ENCODE results near the gene CEP290.
A peak's percentile ranks its signal among the peaks of the same experiment; 100 is the strongest.

The CEP290 gene

DNA sequence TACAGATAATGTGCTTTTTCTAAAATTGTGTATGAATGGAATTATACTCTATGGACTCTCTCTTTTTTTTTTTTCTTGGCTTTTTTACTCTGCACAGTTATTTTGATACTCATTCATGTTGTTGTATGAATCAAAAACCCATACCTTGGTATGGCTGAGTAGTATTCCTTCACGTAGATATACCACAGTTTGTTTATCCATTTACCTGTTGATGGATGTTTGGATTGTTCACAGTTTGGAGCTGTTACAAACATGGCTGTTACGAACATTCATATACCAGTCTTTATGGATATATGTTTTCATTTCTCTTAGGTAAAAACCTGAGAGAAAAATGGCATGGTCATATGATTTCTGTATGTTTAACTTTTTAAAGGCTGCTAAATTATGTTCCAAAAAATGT, 43.4 kb upstream of the CEP290 start:
- Histone ChIP-seq H3K4me3 (ENCODE audit: low read depth, low read length) (no peak overlapping the region), H3K4me1 (ENCODE audit: control insufficient read depth, insufficient read depth, low read length) (no peaks in the 10 kb centered on the region), H3K36me3 (ENCODE audit: control insufficient read depth in 2 of 2, insufficient read depth in 1 of 2, low read length in 2 of 2) (peaks cover 0 to 15% of the 10 kb centered on the region in 2 experiments; a peak in 2 of 3 replicates), H3K27ac (ENCODE audit: extremely low read depth, low read depth, low read length) (no peak overlapping the region), H3K9me3 (ENCODE audit: control insufficient read depth, insufficient read depth, low read depth, low read length) (no peaks in the 10 kb centered on the region)
- ChIA-PET POLR2A (no interaction called here), CTCF (interaction anchor here (0.6 kb wide), 1 partner anchor 772 kb away, joined by 3 read pairs; no protein-coding TSS in a partner anchor)
- TF ChIP-seq ZNF146 (tag by site-specific recombination; IDR thresholded peaks at IDR 0.05) (0 out of 2 replicates have a peak, but pooled peaks have one; percentile 19), ZNF404 (tag by site-specific recombination; IDR thresholded peaks at IDR 0.05) (no peak), ZNF76 (tag by site-specific recombination; IDR thresholded peaks at IDR 0.05; ENCODE audit: borderline replicate concordance, low read depth) (no peak)

DNA sequence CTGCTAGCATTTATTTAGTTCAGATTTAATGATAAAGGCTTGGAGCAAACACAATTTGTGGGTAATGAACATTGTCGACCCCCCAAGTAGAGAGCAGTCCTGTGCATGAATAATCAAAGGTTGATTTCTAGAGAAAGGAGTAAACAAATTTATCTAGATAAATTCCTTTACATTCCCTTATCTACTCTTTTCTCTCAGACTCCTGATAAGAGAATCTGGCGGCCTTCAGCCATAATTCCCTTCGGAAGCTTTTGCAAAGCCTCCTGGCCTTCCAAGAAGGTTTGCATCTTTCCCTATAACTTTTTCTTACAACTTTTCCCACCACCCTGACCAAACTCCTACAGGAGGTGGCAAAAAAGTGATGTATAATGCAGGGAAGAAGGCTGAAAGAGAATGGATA, 42.3 kb upstream of the CEP290 start:
- ChIA-PET POLR2A (no interaction called here), CTCF (no interaction called here)
- Histone ChIP-seq H3K4me1 (ENCODE audit: control insufficient read depth, insufficient read depth, low read length) (no peaks in the 10 kb centered on the region), H3K9me3 (ENCODE audit: control insufficient read depth, insufficient read depth, low read depth, low read length) (no peaks in the 10 kb centered on the region), H3K36me3 (ENCODE audit: control insufficient read depth in 2 of 2, insufficient read depth in 1 of 2, low read length in 2 of 2) (peaks cover 0 to 22% of the 10 kb centered on the region in 2 experiments; a peak in 2 of 3 replicates), H3K4me3 (ENCODE audit: low read depth, low read length) (no peak overlapping the region), H3K27ac (ENCODE audit: extremely low read depth, low read depth, low read length) (no peak overlapping the region)
- TF ChIP-seq ZBTB1 (tag by site-specific recombination; IDR thresholded peaks at IDR 0.05) (no peak), ZNF785 (tag by site-specific recombination; IDR thresholded peaks at IDR 0.05) (no peak)

DNA sequence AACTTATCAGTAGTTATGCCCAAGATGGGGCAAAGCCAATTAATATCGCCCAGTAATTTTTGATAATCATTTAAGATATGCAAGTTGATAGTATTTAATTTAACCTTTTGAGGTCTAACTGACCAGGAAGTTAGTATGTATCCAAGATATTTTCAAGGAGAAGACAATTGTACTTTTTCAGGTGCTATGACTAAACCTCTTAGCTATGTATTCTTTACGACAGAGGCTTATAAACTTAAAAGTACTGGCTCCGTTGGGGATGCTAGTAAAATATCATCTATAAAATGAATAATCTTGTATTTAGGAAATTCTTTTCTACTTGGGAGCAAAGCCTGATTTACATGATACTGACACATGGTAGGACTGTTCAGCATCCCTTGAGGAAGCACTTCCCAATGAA, 40.5 kb upstream of the CEP290 start:
- H3K27ac ChIP-seq (ENCODE audit: extremely low read depth, low read depth, low read length), result no peak overlapping the region
- no peak for TF ChIP-seq ZSCAN23 (tag by site-specific recombination; IDR thresholded peaks at IDR 0.05)

DNA sequence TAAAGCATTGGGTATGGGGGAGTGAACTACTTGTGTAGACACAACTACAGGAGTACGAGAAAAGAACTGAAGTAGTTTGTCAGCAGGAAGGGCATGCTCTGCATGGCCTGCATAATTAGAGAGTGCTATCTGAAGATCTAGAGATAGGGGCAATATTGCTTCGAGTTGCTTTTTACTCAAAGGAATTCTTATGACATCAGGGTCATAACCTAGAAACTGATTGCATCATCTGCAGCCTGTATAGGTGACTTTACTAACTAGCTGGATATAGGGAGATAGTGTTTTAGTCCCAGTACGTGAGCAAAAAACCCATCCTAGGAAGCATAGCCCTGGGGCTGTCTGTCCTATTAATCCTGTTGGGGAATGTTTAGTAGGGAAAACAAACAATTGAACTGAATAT, 40.0 kb upstream of the CEP290 start:
- Histone ChIP-seq H3K4me3 (ENCODE audit: low read depth, low read length) (no peak overlapping the region), H3K4me1 (ENCODE audit: control insufficient read depth, insufficient read depth, low read length) (no peaks in the 10 kb centered on the region), H3K9me3 (ENCODE audit: control insufficient read depth, insufficient read depth, low read depth, low read length) (no peaks in the 10 kb centered on the region), H3K36me3 (ENCODE audit: control insufficient read depth in 2 of 2, insufficient read depth in 1 of 2, low read length in 2 of 2) (peaks cover 11 to 37% of the 10 kb centered on the region in 2 experiments), H3K27ac (ENCODE audit: extremely low read depth, low read depth, low read length) (no peak overlapping the region)
- POLR2A ChIA-PET, result no interaction called here
- CTCF ChIA-PET, result no interaction called here
- TF ChIP-seq ZNF704 (tag by site-specific recombination; IDR thresholded peaks at IDR 0.05) (no peak), ZNF426 (tag by site-specific recombination; IDR thresholded peaks at IDR 0.05) (no peak), SETDB1 (IDR thresholded peaks at IDR 0.05; ENCODE audit: insufficient read length, low read length) (peak; percentile 69), ZNF133 (tag by site-specific recombination; IDR thresholded peaks at IDR 0.05) (no peak), ZNF664 (tag by site-specific recombination; IDR thresholded peaks at IDR 0.05) (no peak), TRIM28 (IDR thresholded peaks at IDR 0.05; ENCODE audit: borderline replicate concordance, low read length) (peak; percentile 56), ZNF148 (tag by site-specific recombination; IDR thresholded peaks at IDR 0.05; ENCODE audit: borderline replicate concordance) (no peak), ZNF843 (tag by site-specific recombination; IDR thresholded peaks at IDR 0.05) (no peak), PRDM4 (tag by site-specific recombination; IDR thresholded peaks at IDR 0.05) (no peak), SCRT2 (tag by site-specific recombination; IDR thresholded peaks at IDR 0.05) (no peak)
- TF ChIP-seq, protein P1, sequence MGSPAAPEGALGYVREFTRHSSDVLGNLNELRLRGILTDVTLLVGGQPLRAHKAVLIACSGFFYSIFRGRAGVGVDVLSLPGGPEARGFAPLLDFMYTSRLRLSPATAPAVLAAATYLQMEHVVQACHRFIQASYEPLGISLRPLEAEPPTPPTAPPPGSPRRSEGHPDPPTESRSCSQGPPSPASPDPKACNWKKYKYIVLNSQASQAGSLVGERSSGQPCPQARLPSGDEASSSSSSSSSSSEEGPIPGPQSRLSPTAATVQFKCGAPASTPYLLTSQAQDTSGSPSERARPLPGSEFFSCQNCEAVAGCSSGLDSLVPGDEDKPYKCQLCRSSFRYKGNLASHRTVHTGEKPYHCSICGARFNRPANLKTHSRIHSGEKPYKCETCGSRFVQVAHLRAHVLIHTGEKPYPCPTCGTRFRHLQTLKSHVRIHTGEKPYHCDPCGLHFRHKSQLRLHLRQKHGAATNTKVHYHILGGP (tag by site-specific recombination; IDR thresholded peaks at IDR 0.05), result no peak
- TF ChIP-seq, protein P2, sequence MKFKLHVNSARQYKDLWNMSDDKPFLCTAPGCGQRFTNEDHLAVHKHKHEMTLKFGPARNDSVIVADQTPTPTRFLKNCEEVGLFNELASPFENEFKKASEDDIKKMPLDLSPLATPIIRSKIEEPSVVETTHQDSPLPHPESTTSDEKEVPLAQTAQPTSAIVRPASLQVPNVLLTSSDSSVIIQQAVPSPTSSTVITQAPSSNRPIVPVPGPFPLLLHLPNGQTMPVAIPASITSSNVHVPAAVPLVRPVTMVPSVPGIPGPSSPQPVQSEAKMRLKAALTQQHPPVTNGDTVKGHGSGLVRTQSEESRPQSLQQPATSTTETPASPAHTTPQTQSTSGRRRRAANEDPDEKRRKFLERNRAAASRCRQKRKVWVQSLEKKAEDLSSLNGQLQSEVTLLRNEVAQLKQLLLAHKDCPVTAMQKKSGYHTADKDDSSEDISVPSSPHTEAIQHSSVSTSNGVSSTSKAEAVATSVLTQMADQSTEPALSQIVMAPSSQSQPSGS (tag by site-specific recombination; IDR thresholded peaks at IDR 0.05; ENCODE audit: low read depth), result peak; percentile 12; the same call in 1 of the 2 replicates

More for the DNA sequence above, 40.5 kb upstream of the CEP290 start:
- Histone ChIP-seq H3K4me3 (ENCODE audit: low read depth, low read length) (no peak overlapping the region), H3K36me3 (ENCODE audit: control insufficient read depth in 2 of 2, insufficient read depth in 1 of 2, low read length in 2 of 2) (peaks cover 8 to 34% of the 10 kb centered on the region in 2 experiments), H3K9me3 (ENCODE audit: control insufficient read depth, insufficient read depth, low read depth, low read length) (no peaks in the 10 kb centered on the region), H3K4me1 (ENCODE audit: control insufficient read depth, insufficient read depth, low read length) (no peaks in the 10 kb centered on the region)
- ChIA-PET POLR2A (no interaction called here), CTCF (interaction anchor here (0.6 kb wide), 2 partner anchors 22 to 71 kb away, joined by 3 read pairs; no protein-coding TSS in a partner anchor)

Data from HEK293 (cell line).